HL-60 (cell line): ENCODE data around the gene CTNNA3.

Experiments
- CTCF ChIP-seq: IDR thresholded peaks from one replicate; pipeline ENCODE4 v1.5.1; 2011; ENCODE audit warnings: low read length, control low read depth, inconsistent platforms; ENCODE audit not compliant: insufficient read depth
- POLR2AphosphoS5 ChIP-seq: IDR thresholded peaks from 2 replicates; pipeline ENCODE4 v1.6.1; 2012; ENCODE audit warnings: low read depth

- TF ChIP-seq CTCF = no peak
- TF ChIP-seq POLR2AphosphoS5 = no peak
Measured at GRCh38 chr10:67492317-67493019, 203.5 kb downstream of the CTNNA3 start.
